Measurements from ENCODE around the gene GDF2.

Gene GDF2

GRCh38 chr10:47294057-47294456 lies 28.2 kb upstream of the GDF2 start:
- DNase-seq: no peak

DNA sequence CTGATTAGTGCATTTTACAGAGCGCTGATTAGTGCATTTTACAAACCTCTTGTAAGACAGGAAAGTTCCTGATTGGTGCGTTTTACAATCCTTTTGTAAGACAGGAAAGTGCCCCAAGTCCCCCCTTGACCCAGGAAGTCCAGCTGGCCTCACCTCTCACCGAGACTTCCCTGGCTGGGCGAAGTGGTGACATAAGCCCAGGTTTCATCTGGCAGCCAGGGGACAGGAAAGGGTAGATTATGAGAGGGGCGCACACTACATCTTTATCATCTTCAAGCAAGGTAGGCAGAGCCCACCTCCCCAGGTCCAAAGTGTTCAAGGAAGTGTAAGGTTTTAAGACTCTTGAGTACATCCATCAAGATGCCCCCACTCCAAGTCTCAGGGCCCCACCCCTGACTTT lies 27.8 kb upstream of the GDF2 start:
- no peak for DNase-seq

DNA sequence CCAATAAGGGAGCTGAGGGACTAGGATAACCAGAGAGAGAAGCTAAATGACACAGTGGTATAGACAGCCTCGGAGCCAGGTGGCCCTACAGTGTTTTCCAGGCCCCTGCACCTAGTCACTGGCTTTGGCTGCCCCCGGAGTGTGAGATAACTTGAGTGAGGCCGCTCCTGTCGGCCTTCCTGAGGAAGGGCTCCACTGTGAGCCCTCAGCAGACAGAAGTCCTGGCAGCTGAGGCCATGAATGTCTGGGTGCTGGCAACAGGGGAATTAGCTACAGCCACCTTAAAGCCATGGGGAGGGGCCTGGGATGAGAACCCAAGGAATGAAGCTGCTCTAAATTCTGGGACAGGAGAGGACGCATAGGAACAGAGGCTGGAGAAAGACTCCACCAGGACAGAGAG lies 26.8 kb upstream of the GDF2 start:
- no peak for DNase-seq

DNA sequence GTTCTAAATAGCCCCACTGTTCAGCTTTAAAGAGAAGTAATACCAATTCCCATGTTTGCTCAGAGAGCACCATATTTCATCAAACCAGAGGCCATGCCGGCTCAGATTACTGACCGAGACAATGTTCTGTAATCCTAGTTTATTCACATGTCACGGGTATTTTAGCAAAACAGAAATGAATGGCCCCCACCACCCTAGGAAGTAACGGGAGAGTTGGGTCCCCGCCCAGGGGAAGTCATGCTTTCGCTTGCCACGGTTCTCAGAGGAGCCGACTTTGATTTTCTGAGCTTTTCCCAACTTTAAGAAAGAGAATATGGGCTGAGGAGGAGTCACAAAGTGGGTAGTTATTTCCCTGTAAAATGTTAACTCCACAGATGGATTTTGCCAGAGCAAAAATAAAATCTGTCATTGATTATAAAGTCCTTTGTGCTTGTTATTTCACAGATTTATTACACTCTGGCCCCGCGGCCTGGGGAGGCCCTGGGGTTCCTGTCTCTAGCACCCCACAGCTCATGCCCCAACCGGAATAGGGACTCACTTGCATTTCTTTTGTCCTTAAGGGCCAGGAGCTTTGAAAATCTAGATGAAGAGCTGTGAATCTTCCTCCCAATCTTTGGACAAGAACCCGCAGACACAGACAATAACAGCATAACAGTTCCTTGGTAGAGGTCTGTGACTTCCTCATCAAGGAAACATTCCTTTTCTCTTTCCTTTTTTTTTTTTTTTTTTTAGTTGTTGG lies 25.9 kb upstream of the GDF2 start:
- DNase-seq: no peak

DNA sequence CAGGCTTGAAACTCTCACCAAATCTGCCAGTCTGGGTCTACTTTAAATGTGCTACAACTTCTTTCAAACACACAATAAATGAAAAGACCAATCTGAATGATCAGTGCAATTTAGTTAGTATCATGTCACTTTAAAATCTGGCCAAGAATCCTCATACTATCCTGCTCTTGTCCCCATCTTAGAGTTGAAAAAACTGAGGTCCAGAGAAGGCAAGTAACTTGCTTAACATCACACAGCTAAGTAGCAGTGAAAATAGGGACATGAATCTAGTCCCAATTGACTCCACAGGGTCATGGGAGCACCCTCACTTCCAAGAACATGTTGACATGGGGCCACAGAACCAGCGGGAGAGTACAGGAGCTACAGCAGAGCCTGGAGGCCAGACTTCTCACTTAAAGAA lies 25.3 kb upstream of the GDF2 start:
- no peak for DNase-seq

DNA sequence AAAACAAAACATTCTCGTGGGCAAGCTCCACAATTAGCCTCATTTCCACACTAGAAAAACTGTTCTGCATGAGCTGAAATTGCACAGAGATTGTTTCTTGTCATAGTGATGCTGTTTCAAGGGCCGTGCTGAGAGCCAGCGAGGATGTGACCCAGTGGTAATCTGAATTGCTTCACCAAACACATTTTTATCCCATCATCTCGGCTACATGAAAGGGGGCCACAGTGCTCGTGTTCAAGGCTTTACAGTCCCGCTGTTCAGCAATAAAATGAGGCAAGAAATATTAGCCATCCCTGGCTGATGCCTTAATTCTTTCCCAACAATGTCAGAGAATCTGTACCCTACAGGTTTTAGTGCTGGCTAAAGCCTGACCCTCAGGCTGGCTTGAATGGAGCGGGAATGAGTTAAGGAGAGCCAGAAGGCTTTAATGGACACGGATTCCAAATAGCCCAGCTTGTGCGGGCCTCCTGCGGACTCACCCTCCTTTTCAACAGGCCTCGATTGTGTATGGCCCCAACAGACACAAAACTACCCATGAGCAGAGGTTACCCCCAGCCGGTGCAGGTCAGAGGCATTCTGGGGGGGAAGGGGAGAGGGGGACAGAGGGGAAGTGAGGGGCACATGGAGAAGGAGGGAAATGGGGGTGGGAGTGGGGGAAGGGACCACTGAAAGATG lies 24.3 kb upstream of the GDF2 start:
- no peak for DNase-seq

DNA sequence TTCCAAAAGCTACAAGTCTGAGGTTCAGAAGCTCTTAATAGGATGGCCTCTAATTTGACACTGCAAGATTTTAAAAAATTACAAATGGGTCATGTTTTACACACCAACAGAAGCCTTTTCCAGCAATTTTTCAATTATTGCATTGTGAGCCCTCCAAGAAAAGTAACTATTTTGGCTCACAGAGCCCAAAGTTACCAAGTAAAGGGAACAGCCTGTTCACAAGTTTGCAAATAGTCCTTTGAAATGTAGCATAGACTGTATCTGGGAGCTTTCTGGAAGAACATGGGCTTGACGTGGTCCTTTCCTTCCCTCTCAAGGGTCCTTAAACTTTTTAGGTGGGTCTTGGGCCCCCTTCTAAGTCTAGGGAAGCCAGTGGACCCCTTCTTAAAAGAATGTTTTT lies 23.5 kb upstream of the GDF2 start:
- no peak for DNase-seq

GRCh38 chr10:47299611-47300428 lies 22.4 kb upstream of the GDF2 start, which contains the start of gene GDF10:
GDF10 (plus strand) TSS chr10:47300197; CDS start chr10:47300652, 455 bp downstream.
- no peak for DNase-seq

DNA sequence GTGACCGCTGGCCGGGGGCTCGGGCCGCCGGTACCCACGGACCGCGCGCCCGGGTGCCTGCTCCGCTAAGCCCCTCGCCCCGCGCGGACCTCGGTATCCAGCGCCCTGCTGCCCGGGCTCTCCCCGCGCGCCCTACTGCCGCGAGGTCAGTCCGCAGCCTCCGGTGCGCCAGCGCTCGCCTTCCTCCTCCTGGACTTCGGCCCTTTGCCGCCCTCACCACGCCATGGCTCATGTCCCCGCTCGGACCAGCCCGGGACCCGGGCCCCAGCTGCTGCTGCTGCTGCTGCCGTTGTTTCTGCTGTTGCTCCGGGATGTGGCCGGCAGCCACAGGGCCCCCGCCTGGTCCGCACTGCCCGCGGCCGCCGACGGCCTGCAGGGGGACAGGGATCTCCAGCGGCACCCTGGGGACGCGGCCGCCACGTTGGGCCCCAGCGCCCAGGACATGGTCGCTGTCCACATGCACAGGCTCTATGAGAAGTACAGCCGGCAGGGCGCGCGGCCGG lies 21.8 kb upstream of the GDF2 start:
- DNase-seq: no peak

DNA sequence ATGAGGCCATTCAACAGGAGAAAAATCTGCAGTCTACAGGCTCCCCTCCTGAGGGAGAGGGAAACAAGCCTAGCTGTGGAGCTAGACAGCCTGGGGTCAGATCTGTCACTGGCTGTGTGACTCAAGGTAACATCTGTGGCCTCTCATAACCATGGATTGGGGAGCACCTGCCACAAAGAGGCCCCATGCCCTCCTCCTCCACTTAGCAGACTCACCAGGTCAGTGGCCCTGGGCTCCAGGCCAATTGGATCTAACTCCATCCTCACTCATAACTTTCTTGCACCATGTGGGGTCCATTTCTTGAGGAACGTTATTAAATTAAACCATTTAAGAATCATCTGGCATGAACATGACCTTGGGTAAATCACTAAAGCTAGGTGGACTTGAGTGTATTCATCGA lies 20.4 kb upstream of the GDF2 start:
- no peak for DNase-seq

DNA sequence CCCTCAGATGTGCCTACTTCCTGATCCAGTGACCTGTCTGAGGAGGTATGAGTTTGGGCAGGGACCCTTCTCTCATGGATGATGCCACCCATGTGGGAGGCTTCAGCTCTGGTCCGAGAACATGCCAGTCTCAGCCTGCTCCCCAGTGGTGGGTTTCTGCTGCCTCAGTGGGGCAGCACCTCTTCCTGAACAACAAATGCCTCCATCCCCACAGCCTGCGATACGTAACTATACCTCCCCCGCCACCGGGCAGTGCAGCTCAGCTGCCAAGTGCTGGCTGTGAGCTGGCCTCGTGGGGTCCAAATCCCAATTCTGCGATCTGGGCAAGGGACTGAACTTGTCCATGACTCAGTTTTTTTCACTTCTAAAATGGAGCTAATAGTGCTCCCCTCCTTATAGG lies 19.1 kb upstream of the GDF2 start:
- no peak for DNase-seq

DNA sequence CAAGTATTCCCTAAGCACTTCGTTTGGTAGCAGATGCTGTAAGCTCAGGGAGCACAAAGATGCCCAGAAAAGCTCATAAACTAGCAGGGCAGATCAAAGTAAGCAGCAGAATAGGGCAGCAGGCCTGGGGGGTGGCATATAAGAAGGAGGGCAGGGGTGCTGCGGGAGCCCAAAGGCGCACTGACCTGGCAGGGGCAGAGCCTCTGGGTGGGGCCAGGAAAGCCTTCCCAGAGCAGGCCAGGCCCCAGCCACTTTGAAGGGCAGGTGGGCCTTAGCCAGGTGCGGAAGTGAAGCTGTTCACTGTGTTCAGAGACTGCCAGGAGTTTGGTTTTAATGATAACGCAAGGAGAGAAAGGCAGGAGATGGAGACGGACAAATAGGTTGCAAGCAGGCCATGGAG lies 18.4 kb upstream of the GDF2 start:
- no peak for DNase-seq

DNA sequence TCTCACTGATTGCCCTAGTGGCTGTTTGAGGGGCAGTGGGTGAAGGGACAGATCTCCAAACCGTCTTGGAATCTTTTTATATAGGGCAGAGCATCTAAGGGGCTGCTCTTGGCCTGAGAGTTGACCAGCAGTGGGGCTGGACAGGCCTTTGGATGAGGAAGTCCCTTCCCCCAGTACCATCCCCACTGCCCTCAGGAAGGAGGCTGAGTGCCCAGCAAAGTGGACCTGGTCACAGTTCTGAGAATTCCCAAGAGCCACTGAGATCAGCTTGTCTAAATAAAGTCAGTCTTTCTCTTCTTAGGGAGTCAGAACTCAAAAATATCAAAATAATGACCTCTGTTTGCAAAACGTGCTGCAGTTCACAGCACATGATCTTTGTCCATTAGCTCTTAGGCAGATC lies 16.7 kb upstream of the GDF2 start:
- no peak for DNase-seq

- DNase-seq: no peak
Observed at GRCh38 chr10:47306387-47307210, 15.7 kb upstream of the GDF2 start.

DNA sequence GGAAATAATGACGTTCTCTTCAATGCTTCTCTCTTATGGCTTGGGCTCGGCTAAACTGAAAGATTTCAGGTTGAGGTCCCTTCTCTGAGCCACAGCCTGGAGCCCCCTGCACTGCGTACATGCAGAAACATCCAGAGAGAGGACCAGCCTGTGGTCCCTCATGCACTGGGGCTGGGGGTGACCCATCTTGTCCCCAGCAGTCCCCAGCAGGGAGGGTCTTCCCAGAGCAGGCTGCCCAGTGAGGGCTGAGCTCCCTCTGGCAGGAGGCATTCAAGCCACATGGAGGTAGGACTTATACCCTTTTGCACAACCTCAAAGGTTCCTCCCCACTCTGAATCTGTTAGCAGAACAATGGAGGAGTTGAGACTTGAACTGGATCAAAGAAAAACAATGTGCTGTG lies 14.9 kb upstream of the GDF2 start:
- no peak for DNase-seq

- DNase-seq: no peak
Observed at GRCh38 chr10:47308775-47309174, 13.5 kb upstream of the GDF2 start.

- no peak for DNase-seq
Observed at GRCh38 chr10:47309408-47310089, 12.7 kb upstream of the GDF2 start.

DNA sequence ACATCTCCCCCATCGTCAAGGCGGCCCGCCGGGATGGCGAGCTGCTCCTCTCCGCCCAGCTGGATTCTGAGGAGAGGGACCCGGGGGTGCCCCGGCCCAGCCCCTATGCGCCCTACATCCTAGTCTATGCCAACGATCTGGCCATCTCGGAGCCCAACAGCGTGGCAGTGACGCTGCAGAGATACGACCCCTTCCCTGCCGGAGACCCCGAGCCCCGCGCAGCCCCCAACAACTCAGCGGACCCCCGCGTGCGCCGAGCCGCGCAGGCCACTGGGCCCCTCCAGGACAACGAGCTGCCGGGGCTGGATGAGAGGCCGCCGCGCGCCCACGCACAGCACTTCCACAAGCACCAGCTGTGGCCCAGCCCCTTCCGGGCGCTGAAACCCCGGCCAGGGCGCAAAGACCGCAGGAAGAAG lies 12.2 kb upstream of the GDF2 start:
- no peak for DNase-seq

GRCh38 chr10:47311193-47311931 lies 10.9 kb upstream of the GDF2 start:
- no peak for DNase-seq

DNA sequence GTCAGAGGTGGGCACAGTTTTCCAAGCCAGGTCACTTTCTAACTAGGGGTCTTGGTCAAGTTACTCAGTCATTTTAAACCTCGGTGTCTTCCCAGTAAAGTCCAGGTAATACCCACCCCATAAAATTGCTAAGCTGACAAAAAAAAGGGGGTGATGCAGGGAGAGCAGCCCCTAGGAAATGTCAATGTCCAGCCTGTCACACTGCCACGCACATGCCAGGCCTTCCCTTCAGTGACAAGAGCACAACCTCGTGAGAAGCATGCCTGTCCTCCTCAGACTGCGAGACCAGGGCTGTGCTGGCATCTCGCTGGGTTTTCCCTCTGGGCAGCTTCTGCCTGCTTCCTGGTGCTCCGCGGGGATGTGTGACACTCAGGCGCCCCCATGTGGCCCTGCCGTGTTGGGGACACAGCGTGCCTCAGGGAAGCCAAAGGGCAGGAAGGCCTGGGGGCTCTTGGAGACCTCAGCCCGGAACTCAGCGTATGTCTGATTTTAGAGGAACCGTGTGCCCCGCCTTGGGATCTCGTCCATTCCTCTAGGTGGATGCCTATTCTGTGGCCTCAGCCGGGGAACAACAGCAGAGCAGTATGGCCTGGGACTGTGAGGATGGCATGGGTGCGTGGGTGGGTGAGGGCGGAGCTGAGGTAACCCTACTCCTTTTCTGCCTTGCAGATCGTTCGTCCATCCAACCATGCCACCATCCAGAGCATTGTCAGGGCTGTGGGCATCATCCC lies 10.2 kb upstream of the GDF2 start:
- peak; percentile 67 for DNase-seq

DNA sequence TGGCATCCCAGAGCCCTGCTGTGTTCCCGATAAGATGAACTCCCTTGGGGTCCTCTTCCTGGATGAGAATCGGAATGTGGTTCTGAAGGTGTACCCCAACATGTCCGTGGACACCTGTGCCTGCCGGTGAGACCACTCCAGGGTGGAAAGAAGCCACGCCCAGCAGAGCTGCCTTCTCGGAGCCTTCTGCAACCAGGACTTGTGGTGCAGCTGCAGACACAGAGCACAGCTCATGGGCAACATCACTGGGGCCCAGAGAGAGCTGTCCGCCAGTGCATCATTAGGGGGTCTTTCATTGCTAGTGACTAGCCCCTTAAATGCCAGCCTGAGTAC lies 9.6 kb upstream of the GDF2 start:
- no peak for DNase-seq
